A549 (cell line): ENCODE measurements around the gene CNTNAP5. TPM values are rescaled to one million over a fixed set of nuclear protein-coding genes. Genes with fewer than 3 reads are reported as not detected.

Source experiments
- ATAC-seq, 2 experiments: fragments of 200-7000 bp in 1 of 2; fragments of >200 bp in 1 of 2; cut with Nextera tagmentation in 1 of 2; cut with Tn5 transposase in 1 of 2; 3 replicates each; pipeline versions ENCODE4 v1.8.0 to v1.9.1; 2018 to 2020; ENCODE audit warnings: mild to moderate bottlenecking in 1 of 2, moderate library complexity in 1 of 2
- CTCF ChIA-PET: fragments of 300-600 bp; sonication (Branson Sonifier 250); formaldehyde crosslinking; extraction: SDS; loops from one replicate; lab custom pipeline; 2021; ENCODE audit warnings: antibody characterized with exemption, inconsistent platforms; lab: Yijun Ruan, JAX
- POLR2A ChIA-PET: fragments of 350-600 bp; formaldehyde crosslinking; extraction: SDS; loops from one replicate; lab custom pipeline; 2021; ENCODE audit warnings: antibody characterized with exemption, inconsistent platforms; lab: Yijun Ruan, JAX
- DNase-seq, 2 experiments: peaks; one replicate each; pipeline versions ENCODE4 v3.0.0 to v3.0.0-alpha.2; 2011 to 2016; ENCODE audit warnings: low read depth in 1 of 2, low spot score in 1 of 2
- FAIRE-seq: peaks from 2 replicates; lab custom pipeline; 2011; peaks lifted over from hg19 to GRCh38; lab: Jason Lieb, UNC
- H3K27ac ChIP-seq, 2 experiments: fragments of >200 bp; sonication (Bioruptor Twin); formaldehyde crosslinking; 3 replicates each; pipeline ENCODE4 v1.5.1; 2016 to 2017
- H3K4me1 ChIP-seq: fragments of >200 bp; sonication (Bioruptor Twin); formaldehyde crosslinking; 3 replicates; pipeline ENCODE4 v1.6.1; 2016
- H3K4me2 ChIP-seq: fragments of >200 bp; sonication (Bioruptor Twin); formaldehyde crosslinking; 3 replicates; pipeline ENCODE4 v1.6.1; 2016
- H3K4me3 ChIP-seq: fragments of >200 bp; sonication (Bioruptor Twin); formaldehyde crosslinking; 3 replicates; pipeline ENCODE4 v1.5.1; 2016
- H3K9me3 ChIP-seq: fragments of >200 bp; sonication (Bioruptor Twin); formaldehyde crosslinking; 3 replicates; pipeline ENCODE4 v1.6.1; 2016
- BHLHE40 ChIP-seq: IDR thresholded peaks from 2 replicates; pipeline ENCODE4 v1.6.1; 2012; ENCODE audit warnings: low read depth, low read length, inconsistent platforms
- CBX2 ChIP-seq: fragments of 200-600 bp; sonication (generic); IDR thresholded peaks from 2 replicates; pipeline ENCODE4 v1.6.1; 2016; ENCODE audit warnings: low read depth, mild to moderate bottlenecking, borderline replicate concordance
- CBX8 ChIP-seq: fragments of 200-600 bp; sonication (generic); IDR thresholded peaks from 2 replicates; pipeline ENCODE4 v1.6.1; 2016
- CEBPB ChIP-seq, 2 experiments: fragments of >200 bp in 1 of 2; sonication (Bioruptor Twin) in 1 of 2; formaldehyde crosslinking in 1 of 2; IDR thresholded peaks; 2 replicates each; pipeline ENCODE4 v1.6.1; 2012 to 2016
- CHD2 ChIP-seq: fragments of 150-350 bp; IDR thresholded peaks from 2 replicates; pipeline ENCODE4 v1.6.1; 2014; ENCODE audit warnings: low read length; ENCODE audit not compliant: partially characterized antibody
- CHD4 ChIP-seq: fragments of 200-600 bp; sonication (generic); IDR thresholded peaks from 2 replicates; pipeline ENCODE4 v1.6.1; 2016; ENCODE audit warnings: antibody characterized with exemption, mild to moderate bottlenecking, borderline replicate concordance
- EHF ChIP-seq: fragments of 250-450 bp; sonication (Bioruptor Pico); IDR thresholded peaks from 2 replicates; pipeline ENCODE4 v1.5.0; 2020; ENCODE audit warnings: mild to moderate bottlenecking
- GATA3 ChIP-seq: IDR thresholded peaks from 2 replicates; pipeline ENCODE4 v1.6.1; 2012; ENCODE audit warnings: borderline replicate concordance
- HEYL ChIP-seq: fragments of 250-450 bp; sonication (Bioruptor Pico); IDR thresholded peaks from 2 replicates; pipeline ENCODE4 v1.8.0; 2021; ENCODE audit warnings: mild to moderate bottlenecking, moderate library complexity
- HOXA7 ChIP-seq: fragments of 250-450 bp; sonication (Bioruptor Pico); IDR thresholded peaks from 2 replicates; pipeline ENCODE4 v1.5.0; 2020; ENCODE audit warnings: mild to moderate bottlenecking, moderate library complexity
- NR3C1 ChIP-seq: fragments of >200 bp; sonication (Bioruptor Twin); formaldehyde crosslinking; IDR thresholded peaks from 3 replicates; pipeline ENCODE4 v1.6.1; 2017
- PHF8 ChIP-seq: fragments of 200-600 bp; sonication (generic); IDR thresholded peaks from 2 replicates; pipeline ENCODE4 v1.6.1; 2016; ENCODE audit warnings: low read depth, mild to moderate bottlenecking, antibody characterized with exemption, moderate library complexity, borderline replicate concordance
- TFCP2L1 ChIP-seq: fragments of 250-450 bp; sonication (Bioruptor Pico); IDR thresholded peaks from 2 replicates; pipeline ENCODE4 v1.5.0; 2021; ENCODE audit warnings: mild to moderate bottlenecking
- TP53 ChIP-seq: fragments of 250-450 bp; sonication (Bioruptor Pico); IDR thresholded peaks from 2 replicates; pipeline ENCODE4 v1.5.0; 2021; ENCODE audit warnings: mild to moderate bottlenecking, moderate library complexity
- WGBS: methylation state at CpG from one replicate; pipeline ENCODE4 v1.1.6; 2017; ENCODE audit errors: missing lambda C conversion rate; 5-methylcytosine and 5-hydroxymethylcytosine counted together
- polyA plus RNA-seq, 4 experiments: library from polyadenylated mRNA; depleted of rRNA in 3 of 4; stranded (reverse); fragments of >200 nt; fragmentation: RNase III in 1 of 4; extraction: RNeasy Plus Mini Kit Qiagen cat#74134 plus additional on column Dnase treatment in 1 of 4; gene quantifications; 2 replicates in 3 of 4; 3 replicates in 1 of 4; pipeline ENCODE4 v1.2.3, GENCODE V29; 2011 to 2017
- TF ChIP-seq, protein P1 (sequence below): IDR thresholded peaks from 2 replicates; pipeline ENCODE4 v1.6.1; 2012
- TF ChIP-seq, protein P2 (sequence below): fragments of 150-350 bp; IDR thresholded peaks from 2 replicates; pipeline ENCODE4 v1.6.1; 2014; ENCODE audit warnings: low read depth, mild to moderate bottlenecking, low read length
- TF ChIP-seq, protein P3 (sequence below): fragments of 450-650 bp; IDR thresholded peaks from 2 replicates; pipeline ENCODE4 v1.6.1; 2014; ENCODE audit warnings: antibody characterized with exemption
- TF ChIP-seq, protein P4 (sequence below): fragments of >200 bp; sonication (Bioruptor Twin); formaldehyde crosslinking; IDR thresholded peaks from 3 replicates; pipeline ENCODE4 v1.6.1; 2016
- TF ChIP-seq, protein P5 (sequence below): fragments of >200 bp; sonication (Bioruptor Twin); formaldehyde crosslinking; IDR thresholded peaks from 2 replicates; pipeline ENCODE4 v1.6.1; 2016
- TF ChIP-seq, protein P6 (sequence below): IDR thresholded peaks from 2 replicates; pipeline ENCODE4 v1.6.1; 2012; ENCODE audit warnings: low read depth, borderline replicate concordance

CNTNAP5 gene
- polyA plus RNA-seq, 2 of the 4 experiments (the other 2 are of a cell fraction) = not detected

DNA sequence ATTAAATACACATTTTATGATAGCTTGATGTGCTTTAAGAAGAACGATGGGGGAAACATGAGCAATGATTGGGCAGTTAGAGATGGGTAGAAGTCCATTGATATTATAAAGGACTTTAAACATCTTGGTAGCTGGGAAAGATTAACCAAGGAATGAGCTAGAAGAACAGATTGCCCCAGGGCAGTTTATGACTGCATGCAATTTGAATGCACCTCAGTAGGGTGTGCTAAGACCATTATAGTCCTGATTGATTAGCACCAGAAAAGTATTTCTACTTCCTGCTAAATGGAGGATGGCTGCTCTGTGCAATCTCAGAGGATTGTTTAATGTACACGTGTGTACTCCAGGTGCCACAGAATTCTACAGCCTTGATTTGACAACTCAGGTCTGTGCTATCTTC lies 641.9 kb downstream of the CNTNAP5 start:
- no peak for DNase-seq
- ChIA-PET CTCF (no interaction called here), POLR2A (no interaction called here)
- Histone ChIP-seq H3K4me1 (no peaks in the 10 kb centered on the region), H3K27ac (no peak overlapping the region), H3K9me3 (peaks cover 4% of the 10 kb centered on the region; the same call in 1 of the 3 replicates), H3K4me2 (no peak overlapping the region), H3K4me3 (no peak overlapping the region)
- no peak for FAIRE-seq
- no peak for ATAC-seq
- WGBS = 5% methylated on average over 2 of the region's 2 CpGs
- TF ChIP-seq, protein P1, sequence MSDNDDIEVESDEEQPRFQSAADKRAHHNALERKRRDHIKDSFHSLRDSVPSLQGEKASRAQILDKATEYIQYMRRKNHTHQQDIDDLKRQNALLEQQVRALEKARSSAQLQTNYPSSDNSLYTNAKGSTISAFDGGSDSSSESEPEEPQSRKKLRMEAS = no peak
- TF ChIP-seq, protein P2, sequence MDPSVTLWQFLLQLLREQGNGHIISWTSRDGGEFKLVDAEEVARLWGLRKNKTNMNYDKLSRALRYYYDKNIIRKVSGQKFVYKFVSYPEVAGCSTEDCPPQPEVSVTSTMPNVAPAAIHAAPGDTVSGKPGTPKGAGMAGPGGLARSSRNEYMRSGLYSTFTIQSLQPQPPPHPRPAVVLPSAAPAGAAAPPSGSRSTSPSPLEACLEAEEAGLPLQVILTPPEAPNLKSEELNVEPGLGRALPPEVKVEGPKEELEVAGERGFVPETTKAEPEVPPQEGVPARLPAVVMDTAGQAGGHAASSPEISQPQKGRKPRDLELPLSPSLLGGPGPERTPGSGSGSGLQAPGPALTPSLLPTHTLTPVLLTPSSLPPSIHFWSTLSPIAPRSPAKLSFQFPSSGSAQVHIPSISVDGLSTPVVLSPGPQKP = no peak
- TF ChIP-seq, protein P3, sequence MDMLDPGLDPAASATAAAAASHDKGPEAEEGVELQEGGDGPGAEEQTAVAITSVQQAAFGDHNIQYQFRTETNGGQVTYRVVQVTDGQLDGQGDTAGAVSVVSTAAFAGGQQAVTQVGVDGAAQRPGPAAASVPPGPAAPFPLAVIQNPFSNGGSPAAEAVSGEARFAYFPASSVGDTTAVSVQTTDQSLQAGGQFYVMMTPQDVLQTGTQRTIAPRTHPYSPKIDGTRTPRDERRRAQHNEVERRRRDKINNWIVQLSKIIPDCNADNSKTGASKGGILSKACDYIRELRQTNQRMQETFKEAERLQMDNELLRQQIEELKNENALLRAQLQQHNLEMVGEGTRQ = no peak
- TF ChIP-seq TP53 (CRISPR knock-in tag) (no peak), PHF8 (no peak), HOXA7 (CRISPR knock-in tag) (no peak), GATA3 (no peak), EHF (no peak), HEYL (no peak), BHLHE40 (no peak), CHD2 (no peak)
- TF ChIP-seq, protein P4, sequence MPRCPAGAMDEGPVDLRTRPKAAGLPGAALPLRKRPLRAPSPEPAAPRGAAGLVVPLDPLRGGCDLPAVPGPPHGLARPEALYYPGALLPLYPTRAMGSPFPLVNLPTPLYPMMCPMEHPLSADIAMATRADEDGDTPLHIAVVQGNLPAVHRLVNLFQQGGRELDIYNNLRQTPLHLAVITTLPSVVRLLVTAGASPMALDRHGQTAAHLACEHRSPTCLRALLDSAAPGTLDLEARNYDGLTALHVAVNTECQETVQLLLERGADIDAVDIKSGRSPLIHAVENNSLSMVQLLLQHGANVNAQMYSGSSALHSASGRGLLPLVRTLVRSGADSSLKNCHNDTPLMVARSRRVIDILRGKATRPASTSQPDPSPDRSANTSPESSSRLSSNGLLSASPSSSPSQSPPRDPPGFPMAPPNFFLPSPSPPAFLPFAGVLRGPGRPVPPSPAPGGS = no peak

DNA sequence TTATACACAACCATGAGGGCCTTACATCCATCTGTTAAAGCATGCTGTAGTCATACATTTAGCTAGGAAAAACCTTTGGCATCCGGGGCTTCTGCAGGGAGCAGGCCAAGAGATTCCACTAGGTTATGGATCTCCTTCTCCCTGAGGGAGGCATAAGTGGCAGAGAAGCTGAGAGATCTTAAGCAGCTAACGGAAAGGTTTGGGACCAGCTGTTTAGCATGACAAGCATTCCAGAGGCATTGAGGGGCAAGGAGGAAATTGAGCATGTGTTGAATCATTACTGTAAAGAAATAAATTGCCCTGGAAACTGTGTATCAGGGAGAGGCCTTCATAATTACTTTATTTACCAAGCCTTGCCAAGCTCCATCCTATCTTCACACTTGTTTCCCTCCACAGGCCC lies 643.1 kb downstream of the CNTNAP5 start:
- TF ChIP-seq CBX8 (no peak), BHLHE40 (no peak), CBX2 (no peak), NR3C1 (no peak), CHD4 (no peak), EHF (no peak), TFCP2L1 (CRISPR knock-in tag) (no peak), CEBPB (IDR thresholded peaks at IDR 0.05) (no peak), TP53 (CRISPR knock-in tag) (no peak), PHF8 (no peak)
- TF ChIP-seq, protein P5, sequence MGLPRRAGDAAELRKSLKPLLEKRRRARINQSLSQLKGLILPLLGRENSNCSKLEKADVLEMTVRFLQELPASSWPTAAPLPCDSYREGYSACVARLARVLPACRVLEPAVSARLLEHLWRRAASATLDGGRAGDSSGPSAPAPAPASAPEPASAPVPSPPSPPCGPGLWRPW = no peak
- TF ChIP-seq, protein P4 = no peak
- TF ChIP-seq, protein P6, sequence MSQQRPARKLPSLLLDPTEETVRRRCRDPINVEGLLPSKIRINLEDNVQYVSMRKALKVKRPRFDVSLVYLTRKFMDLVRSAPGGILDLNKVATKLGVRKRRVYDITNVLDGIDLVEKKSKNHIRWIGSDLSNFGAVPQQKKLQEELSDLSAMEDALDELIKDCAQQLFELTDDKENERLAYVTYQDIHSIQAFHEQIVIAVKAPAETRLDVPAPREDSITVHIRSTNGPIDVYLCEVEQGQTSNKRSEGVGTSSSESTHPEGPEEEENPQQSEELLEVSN = no peak
- TF ChIP-seq, protein P3 = no peak
- Histone ChIP-seq H3K4me1 (no peaks in the 10 kb centered on the region), H3K27ac (no peak overlapping the region), H3K9me3 (peaks cover 9% of the 10 kb centered on the region; the same call in 1 of the 3 replicates), H3K4me3 (no peak overlapping the region), H3K4me2 (no peak overlapping the region)
- no peak for ATAC-seq
- 5% methylated on average over 2 of the region's 2 CpGs for WGBS
- no peak for FAIRE-seq
- DNase-seq = no peak
- POLR2A ChIA-PET = no interaction called here
- CTCF ChIA-PET = no interaction called here
